Peyer's patch (tissue), 4 donors: ENCODE measurements around the gene AMIGO3. TPM values are rescaled to one million over a fixed set of nuclear protein-coding genes. Genes with fewer than 3 reads are reported as not detected.

ENCODE experiments used
- DNase-seq, 3 donors: peaks; one replicate each; pipeline ENCODE4 v3.0.0-alpha.2; 2017 to 2019
- H3K27ac ChIP-seq, 4 donors: fragments of 200-600 bp; sonication (generic); one replicate each; pipeline ENCODE4 v1.5.1; 2016 to 2019
- H3K27me3 ChIP-seq, 2 donors: fragments of 200-600 bp; sonication (generic); one replicate each; pipeline ENCODE4 v1.5.1; 2019
- H3K36me3 ChIP-seq, 3 donors: fragments of 200-600 bp; sonication (generic); one replicate each; pipeline ENCODE4 v1.5.1; 2016 to 2019
- H3K4me1 ChIP-seq, 4 donors: fragments of 200-600 bp; sonication (generic); one replicate each; pipeline ENCODE4 v1.5.1; 2016 to 2019
- H3K4me3 ChIP-seq, 4 donors: fragments of 200-600 bp; sonication (generic); 1 replicate in 3 of 4; 2 replicates in 1 of 4; pipeline ENCODE4 v1.5.1; 2016 to 2019; ENCODE audit warnings: mild to moderate bottlenecking in 1 of 4
- H3K9me3 ChIP-seq, 4 donors: fragments of 200-600 bp; sonication (generic); one replicate each; pipeline ENCODE4 v1.5.1; 2016 to 2019; ENCODE audit warnings: mild to moderate bottlenecking in 1 of 4
- POLR2A ChIP-seq, 2 donors: fragments of 450-650 bp; IDR thresholded peaks; one replicate each; pipeline ENCODE4 v1.5.1; 2017; ENCODE audit warnings: antibody characterized with exemption in 2 of 2, mild to moderate bottlenecking in 2 of 2, moderate library complexity in 2 of 2
- total RNA-seq, 4 donors: library from RNA; depleted of rRNA; stranded (reverse); fragments of >200 nt; gene quantifications; one replicate each; pipeline ENCODE4 v1.1.0, GENCODE V29; 2016
- TF ChIP-seq, protein P1 (sequence below), 6 experiments: fragments of 450-650 bp in 4 of 6; fragments of 200-600 bp in 2 of 6; sonication (generic) in 1 of 6; IDR thresholded peaks; one replicate each; pipeline ENCODE4 v1.5.1; 2017 to 2019; ENCODE audit warnings: antibody characterized with exemption in 6 of 6, mild to moderate bottlenecking in 3 of 6, moderate library complexity in 1 of 6

The AMIGO3 gene
- total RNA-seq, 4 donors from 2014 or later: 1.2 to 3.5 (median 2.9) TPM

DNA sequence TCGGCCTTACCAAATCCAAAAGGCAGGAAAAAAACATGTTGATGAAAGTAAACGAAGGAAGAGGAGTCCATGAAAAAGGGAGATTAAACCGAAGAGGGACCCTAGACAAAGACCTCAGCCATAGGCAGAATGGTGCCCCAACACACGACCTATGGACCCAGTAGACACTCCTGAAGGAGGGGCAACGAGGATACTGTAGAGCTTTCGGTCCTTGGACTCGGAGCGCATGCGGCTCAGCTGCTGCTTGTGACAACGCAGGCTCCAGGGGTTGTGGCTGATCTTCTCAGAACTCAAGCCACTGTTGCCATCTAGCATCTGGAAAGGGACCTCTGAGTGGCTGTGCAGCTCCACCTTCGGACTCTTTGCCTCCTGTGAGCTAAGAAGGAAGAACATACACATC is 13.1 kb upstream of the AMIGO3 start:
- no peak for DNase-seq
- H3K27ac ChIP-seq: no peak overlapping the region
- H3K4me3 ChIP-seq: no peak overlapping the region
- no peaks in the 10 kb centered on the region for H3K4me1 ChIP-seq
- H3K36me3 ChIP-seq: peaks cover 0 to 92% (median 0%) of the 10 kb centered on the region in 3 donors
- H3K9me3 ChIP-seq: no peaks in the 10 kb centered on the region
- H3K27me3 ChIP-seq: no peaks in the 10 kb centered on the region
- TF ChIP-seq, protein P1, sequence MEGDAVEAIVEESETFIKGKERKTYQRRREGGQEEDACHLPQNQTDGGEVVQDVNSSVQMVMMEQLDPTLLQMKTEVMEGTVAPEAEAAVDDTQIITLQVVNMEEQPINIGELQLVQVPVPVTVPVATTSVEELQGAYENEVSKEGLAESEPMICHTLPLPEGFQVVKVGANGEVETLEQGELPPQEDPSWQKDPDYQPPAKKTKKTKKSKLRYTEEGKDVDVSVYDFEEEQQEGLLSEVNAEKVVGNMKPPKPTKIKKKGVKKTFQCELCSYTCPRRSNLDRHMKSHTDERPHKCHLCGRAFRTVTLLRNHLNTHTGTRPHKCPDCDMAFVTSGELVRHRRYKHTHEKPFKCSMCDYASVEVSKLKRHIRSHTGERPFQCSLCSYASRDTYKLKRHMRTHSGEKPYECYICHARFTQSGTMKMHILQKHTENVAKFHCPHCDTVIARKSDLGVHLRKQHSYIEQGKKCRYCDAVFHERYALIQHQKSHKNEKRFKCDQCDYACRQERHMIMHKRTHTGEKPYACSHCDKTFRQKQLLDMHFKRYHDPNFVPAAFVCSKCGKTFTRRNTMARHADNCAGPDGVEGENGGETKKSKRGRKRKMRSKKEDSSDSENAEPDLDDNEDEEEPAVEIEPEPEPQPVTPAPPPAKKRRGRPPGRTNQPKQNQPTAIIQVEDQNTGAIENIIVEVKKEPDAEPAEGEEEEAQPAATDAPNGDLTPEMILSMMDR (IDR thresholded peaks at IDR 0.05): no peak
- TF ChIP-seq POLR2A (IDR thresholded peaks at IDR 0.05): no peak

GRCh38 chr3:49729966-49730609 is 10.6 kb upstream of the AMIGO3 start:
- TF ChIP-seq, protein P1 (IDR thresholded peaks at IDR 0.05): no peak
- TF ChIP-seq POLR2A (IDR thresholded peaks at IDR 0.05): no peak
- no peaks in the 10 kb centered on the region for H3K9me3 ChIP-seq
- no peak overlapping the region for H3K4me3 ChIP-seq
- H3K27ac ChIP-seq: no peak overlapping the region
- DNase-seq: no peak
- no peaks in the 10 kb centered on the region for H3K27me3 ChIP-seq
- peaks cover 0 to 79% (median 0%) of the 10 kb centered on the region in 3 donors for H3K36me3 ChIP-seq
- H3K4me1 ChIP-seq: peaks cover 0 to 19% (median 0%) of the 10 kb centered on the region in 4 donors

GRCh38 chr3:49727924-49728361 is 8.5 kb upstream of the AMIGO3 start:
- peaks cover 0 to 60% (median 0%) of the 10 kb centered on the region in 3 donors for H3K36me3 ChIP-seq

DNA sequence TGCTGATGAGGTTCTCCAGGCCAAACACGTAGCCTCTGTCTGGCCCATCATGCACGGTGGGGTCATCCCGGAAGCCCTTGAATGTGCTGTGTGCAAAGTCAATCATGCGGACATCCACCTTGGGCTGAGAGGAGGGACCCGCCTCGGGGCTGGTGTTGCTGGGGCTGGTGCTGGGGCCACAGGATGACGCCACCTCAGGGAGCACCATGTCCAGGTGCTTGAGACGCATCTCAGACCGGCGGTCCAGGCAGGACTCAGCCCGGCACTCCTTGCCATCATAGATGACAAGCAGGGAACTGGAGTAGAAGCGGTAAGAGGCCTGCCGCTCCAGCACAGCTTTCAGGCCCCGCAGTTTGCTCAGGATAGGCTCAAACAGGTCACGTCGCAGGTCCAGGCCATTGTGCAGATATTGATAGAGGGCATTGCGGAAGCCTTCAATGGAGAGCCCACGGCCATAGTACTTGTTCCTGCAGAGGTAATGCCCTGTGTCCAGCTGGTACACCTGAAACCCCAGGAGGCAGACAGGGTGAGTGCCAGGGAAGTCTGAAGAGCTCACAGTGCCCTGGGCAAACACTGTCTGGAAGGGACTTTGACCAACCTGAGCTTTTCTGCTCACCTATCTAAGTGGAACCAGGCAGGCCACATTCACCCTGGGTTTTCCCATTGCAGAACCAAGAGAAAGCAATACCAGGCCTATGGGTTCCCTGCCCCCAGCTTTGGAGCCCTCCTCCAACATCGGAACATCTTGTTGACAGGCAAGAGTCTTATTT is 7.9 kb upstream of the AMIGO3 start:
- Histone ChIP-seq H3K27ac (peak overlapping the region in 3 of 4 donors; percentile 3 to 68 (median 63)), H3K27me3 (no peaks in the 10 kb centered on the region), H3K36me3 (peaks cover 0 to 57% (median 0%) of the 10 kb centered on the region in 3 donors), H3K4me1 (peaks cover 3 to 36% (median 11%) of the 10 kb centered on the region in 4 donors), H3K4me3 (no peak overlapping the region), H3K9me3 (no peaks in the 10 kb centered on the region)
- no peak for TF ChIP-seq POLR2A (IDR thresholded peaks at IDR 0.05)
- TF ChIP-seq, protein P1 (IDR thresholded peaks at IDR 0.05): no peak
- DNase-seq: peak; percentile 47 to 74 (median 69)

More at GRCh38 chr3:49727924-49728361, 8.5 kb upstream of the AMIGO3 start:
- no peaks in the 10 kb centered on the region for H3K27me3 ChIP-seq
- peak in 1 of 3 donors; percentile 47 for DNase-seq
- TF ChIP-seq, protein P1 (IDR thresholded peaks at IDR 0.05): no peak
- no peak for TF ChIP-seq POLR2A (IDR thresholded peaks at IDR 0.05)
- H3K4me1 ChIP-seq: peaks cover 3 to 30% (median 7%) of the 10 kb centered on the region in 4 donors
- H3K9me3 ChIP-seq: no peaks in the 10 kb centered on the region
- no peak overlapping the region for H3K4me3 ChIP-seq
- peak overlapping the region in 2 of 4 donors; percentile 3 to 63 for H3K27ac ChIP-seq

GRCh38 chr3:49725906-49726681 is 6.6 kb upstream of the AMIGO3 start:
- Histone ChIP-seq H3K4me3 (no peak overlapping the region), H3K27me3 (no peaks in the 10 kb centered on the region), H3K36me3 (peaks cover 0 to 57% (median 0%) of the 10 kb centered on the region in 3 donors), H3K9me3 (no peaks in the 10 kb centered on the region), H3K4me1 (peaks cover 3 to 48% (median 11%) of the 10 kb centered on the region in 4 donors), H3K27ac (peak overlapping the region; percentile 31 to 100 (median 66))
- peak in 2 of 3 donors; percentile 71 to 78 for DNase-seq
- TF ChIP-seq POLR2A (IDR thresholded peaks at IDR 0.05): no peak
- TF ChIP-seq, protein P1 (IDR thresholded peaks at IDR 0.05): no peak
